ENCODE results near the gene DYNC2H1.

DYNC2H1 gene, protein sequence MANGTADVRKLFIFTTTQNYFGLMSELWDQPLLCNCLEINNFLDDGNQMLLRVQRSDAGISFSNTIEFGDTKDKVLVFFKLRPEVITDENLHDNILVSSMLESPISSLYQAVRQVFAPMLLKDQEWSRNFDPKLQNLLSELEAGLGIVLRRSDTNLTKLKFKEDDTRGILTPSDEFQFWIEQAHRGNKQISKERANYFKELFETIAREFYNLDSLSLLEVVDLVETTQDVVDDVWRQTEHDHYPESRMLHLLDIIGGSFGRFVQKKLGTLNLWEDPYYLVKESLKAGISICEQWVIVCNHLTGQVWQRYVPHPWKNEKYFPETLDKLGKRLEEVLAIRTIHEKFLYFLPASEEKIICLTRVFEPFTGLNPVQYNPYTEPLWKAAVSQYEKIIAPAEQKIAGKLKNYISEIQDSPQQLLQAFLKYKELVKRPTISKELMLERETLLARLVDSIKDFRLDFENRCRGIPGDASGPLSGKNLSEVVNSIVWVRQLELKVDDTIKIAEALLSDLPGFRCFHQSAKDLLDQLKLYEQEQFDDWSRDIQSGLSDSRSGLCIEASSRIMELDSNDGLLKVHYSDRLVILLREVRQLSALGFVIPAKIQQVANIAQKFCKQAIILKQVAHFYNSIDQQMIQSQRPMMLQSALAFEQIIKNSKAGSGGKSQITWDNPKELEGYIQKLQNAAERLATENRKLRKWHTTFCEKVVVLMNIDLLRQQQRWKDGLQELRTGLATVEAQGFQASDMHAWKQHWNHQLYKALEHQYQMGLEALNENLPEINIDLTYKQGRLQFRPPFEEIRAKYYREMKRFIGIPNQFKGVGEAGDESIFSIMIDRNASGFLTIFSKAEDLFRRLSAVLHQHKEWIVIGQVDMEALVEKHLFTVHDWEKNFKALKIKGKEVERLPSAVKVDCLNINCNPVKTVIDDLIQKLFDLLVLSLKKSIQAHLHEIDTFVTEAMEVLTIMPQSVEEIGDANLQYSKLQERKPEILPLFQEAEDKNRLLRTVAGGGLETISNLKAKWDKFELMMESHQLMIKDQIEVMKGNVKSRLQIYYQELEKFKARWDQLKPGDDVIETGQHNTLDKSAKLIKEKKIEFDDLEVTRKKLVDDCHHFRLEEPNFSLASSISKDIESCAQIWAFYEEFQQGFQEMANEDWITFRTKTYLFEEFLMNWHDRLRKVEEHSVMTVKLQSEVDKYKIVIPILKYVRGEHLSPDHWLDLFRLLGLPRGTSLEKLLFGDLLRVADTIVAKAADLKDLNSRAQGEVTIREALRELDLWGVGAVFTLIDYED (N-terminal part only)

DNA sequence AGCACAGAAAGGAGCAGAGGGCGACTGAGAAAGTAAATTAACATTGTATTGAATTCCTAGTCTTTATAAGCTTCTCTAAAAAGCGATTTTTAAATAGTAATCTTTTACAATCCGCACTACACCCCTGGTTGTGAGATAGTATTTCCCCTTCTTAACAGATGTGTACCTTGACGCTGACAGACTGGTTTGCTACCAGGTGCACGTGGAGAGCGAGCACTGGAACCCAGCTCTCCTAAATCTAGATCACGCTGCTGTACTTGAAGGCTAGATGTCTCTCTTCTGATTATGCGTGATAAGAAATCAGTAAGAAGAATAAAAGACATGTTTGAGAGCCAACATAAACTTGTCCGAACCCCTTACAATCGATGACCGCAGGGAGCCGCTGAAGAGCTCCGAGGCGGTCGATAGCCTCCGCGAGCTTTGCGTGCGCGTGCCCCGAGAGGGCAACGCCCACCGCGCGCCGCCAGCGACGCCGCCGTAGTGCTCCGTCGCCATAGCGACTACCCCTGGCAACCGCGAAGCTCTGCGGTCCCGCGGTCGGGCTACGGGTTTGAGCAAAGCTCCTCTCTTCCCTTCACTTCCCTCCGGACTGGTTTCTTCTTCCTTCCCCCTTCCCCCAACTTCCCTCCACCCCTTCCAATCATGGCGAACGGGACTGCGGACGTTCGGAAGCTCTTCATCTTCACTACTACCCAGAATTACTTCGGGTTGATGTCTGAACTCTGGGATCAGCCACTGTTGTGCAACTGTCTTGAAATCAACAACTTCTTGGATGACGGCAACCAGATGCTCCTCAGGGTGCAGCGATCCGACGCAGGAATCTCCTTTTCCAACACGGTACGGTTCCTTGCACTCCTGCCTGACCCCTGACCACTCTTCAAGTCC lies at the start of gene DYNC2H1:
Gene DYNC2H1 (plus strand): TSS at position 494 of the 885 bp plus-strand sequence. CDS start 149 bp downstream, at position 643.
- DNase-seq = peak; percentile 88 to 96 (median 95)

DNA sequence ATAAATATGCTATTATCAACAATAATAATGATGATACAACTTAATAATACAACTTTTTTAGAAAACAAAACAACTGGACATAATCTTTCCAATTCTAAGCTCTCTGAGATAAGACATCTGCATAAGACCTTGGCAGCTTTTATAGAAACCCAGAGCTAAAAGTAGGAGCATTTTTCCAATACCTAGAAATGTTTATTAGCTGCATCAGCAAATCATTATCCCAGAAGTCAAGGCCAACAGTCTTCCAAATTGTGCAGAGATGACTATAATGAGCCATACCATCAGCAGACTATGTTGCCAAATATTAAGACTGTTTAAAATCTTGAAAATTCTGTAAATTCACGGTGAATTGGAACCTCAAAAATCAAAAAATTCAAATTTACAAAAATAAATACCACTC lies 47.6 kb upstream of the DYNC2H1 start:
- no peak for DNase-seq

DNA sequence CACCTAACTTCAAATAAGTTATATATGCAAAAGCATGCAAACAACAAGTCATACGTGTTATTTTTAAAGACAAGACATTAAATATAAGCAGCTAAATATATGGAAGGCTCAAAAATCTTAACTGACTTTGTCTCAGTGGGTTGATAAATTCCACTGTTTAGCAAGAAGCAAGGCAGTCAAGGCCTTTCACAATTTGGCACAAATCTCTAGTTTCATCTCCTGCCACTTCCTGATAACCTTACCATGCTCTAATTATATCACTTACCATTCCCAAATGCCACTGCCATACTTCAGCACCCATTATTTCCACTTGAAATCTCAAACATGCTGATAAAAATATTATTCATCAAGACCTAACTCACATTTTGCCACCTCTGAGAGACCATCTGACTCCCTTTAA lies 42.1 kb upstream of the DYNC2H1 start:
- peak; percentile 10 to 35 (median 33) for DNase-seq

DNA sequence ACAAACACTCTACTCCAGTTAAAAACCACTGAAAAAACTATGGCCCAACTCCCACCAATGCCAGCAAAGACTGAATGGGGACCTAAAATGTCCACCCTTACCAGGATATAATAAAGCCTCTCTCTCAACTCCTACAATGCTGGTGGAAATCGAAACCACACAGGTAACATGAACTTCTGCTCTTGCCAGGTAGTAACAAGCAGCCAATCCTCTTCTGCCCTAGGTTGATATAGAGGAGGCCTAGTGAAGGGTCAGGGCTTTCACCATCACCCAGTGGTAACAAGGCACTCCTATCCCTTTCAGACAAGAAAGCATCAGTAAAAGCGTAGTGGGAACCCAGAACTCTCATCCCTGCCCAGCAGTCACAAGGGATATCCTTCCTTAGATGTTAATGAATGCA lies 39.9 kb upstream of the DYNC2H1 start:
- no peak for DNase-seq

DNA sequence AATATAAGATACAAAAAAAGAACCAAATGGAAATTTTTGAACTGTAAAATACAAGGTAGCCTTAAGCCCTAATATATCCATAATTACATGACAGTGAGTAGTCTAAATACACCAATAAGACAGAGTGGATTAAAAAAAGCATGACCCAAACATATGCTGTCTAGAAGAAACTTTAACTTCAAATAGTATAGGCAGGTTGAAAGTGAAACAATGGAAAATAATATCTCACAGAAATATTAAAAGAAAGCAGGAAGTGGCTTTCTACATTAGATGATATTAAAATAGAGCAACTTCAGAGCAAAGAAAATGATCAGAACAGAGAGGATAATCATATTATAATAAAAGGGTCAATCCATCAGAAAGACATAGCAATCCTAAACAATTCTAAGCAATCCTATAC lies 39.1 kb upstream of the DYNC2H1 start:
- no peak for DNase-seq

DNA sequence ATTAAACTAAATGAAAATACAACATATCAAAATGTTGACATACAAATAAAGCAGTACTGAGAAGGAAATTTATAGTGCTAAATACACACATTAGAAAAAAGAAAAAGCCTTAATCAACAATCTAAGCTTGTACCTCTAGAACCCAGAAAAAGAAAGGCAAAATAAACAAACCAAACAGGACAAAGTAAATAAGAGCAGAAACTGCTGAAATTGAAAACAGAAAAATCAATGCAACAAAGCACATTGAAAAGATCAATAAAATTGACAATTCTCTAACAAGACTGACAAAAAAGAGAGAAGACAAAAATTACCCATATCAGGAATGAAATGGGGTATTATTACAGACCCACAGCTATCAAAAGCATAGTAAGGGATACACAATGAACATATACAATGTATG lies 38.2 kb upstream of the DYNC2H1 start:
- DNase-seq = no peak

DNA sequence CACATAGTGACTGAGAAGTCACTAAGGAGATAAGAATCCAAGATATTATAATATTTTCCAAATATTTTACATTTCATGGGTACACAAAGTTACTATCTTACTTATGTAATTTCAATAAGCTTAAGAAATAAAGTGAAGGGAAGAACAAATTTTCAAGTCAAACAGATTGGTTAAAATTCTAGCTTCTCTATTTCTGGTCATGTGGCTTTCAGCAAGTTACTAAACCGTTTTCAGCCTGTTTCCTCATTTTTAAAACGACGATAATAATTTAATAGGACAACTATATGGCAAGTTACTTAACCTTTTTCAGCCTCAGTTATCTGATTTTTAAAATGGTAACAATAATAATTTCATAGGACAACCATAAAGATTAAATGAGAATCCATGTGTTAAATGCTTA lies 32.9 kb upstream of the DYNC2H1 start:
- DNase-seq = peak; percentile 5 to 42 (median 34)

DNA sequence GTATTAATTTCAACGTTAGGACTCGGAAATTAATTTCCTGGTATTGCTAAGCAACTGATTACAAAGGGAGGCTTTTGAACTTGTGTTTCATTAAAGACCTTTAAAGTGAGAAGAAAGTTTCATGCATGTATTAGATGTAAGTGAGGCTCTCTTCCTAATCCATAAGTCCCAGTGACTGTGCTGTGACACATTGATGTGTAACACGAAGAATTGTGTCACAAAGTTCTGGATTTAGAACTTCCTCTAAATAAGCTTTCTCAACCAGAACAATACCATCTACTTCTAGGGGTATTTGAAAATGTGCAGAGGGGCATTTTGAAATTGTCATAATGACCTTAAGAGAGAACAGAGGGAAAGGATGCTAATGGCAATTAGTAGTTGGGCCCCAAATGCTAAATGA lies 31.7 kb upstream of the DYNC2H1 start:
- DNase-seq = peak; percentile 46 to 78 (median 76)

DNA sequence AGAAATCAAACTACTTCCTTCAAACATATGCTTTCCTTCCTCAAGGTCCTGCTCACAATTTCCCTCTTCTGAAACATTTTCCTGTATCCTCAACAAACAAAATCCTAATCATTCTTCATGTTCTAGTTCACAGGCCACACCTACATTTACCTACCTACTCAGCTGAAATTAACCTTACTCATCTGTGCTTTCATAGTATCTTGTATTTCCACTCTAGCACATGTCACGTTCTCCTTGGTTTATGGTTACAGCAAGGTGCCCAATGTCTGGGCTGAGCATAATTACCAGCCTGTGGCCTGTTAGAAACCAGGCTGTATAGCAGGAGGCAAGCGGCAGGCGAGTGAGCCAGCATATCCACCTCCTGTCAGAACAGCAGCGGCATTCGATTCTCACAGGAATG lies 30.5 kb upstream of the DYNC2H1 start:
- DNase-seq = no peak

DNA sequence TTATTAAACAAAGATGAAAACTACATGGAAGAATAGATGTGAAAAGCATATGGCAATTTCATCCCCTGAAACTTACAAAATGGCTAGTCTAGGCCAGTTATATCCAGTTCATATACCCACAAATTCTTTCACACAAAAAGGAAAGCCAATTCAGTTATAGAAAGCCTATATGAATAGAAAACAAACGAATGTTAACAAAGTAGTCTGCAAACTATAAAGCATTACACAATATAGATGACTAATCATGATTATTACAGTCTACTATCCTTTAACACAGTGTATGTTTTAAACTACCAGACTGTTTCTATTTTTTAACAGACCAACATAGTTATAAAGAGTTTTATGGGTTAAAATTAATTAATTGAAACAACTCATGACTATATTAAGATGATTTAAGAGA lies 29.4 kb upstream of the DYNC2H1 start:
- peak in 1 of 3 donors; percentile 49 for DNase-seq

DNA sequence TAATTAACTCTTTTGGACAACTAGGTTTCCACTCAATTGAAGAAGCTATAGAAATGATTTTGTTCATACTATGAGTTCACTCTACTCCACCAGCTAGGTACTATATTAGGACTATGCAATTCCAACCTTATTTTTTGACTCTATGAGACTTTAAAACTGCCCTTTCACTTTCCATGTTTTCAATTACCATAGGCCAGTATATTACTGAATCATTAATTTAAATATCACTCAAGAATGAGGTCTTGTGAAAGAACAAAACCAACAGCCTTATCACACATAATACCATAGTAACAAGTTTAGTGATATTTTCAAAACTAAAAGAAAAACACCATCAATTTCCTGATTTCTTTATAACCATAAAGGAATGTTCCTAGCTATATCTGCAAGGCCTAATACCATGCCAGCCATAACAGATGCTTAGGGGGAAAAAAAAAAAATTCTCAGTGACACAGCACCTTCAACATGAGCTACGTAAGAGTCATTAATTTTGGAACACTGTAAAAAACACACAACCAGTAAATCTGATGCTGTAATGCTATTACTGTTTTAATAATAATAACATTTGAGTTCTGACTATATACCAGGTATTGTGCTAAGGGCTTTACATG lies 23.4 kb upstream of the DYNC2H1 start:
- DNase-seq = no peak

DNA sequence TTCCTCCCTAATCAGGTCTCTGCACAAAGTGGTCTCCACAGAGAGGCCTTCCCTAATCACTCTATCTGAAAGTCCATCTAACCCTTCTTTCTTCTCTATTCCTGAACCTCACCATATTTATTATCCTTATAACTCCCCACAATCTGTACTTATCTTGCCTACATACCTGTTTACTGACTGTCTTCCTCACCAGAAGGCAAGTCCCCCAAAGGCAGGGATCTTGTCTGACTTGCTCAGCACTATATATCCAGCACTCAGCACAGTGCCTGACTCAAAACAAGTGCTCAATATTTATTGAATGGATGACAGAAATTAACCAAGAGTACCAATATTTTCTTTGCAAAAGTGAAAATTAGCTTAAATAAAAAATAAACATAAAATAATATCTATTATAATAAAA lies 22.8 kb upstream of the DYNC2H1 start:
- DNase-seq = no peak

DNA sequence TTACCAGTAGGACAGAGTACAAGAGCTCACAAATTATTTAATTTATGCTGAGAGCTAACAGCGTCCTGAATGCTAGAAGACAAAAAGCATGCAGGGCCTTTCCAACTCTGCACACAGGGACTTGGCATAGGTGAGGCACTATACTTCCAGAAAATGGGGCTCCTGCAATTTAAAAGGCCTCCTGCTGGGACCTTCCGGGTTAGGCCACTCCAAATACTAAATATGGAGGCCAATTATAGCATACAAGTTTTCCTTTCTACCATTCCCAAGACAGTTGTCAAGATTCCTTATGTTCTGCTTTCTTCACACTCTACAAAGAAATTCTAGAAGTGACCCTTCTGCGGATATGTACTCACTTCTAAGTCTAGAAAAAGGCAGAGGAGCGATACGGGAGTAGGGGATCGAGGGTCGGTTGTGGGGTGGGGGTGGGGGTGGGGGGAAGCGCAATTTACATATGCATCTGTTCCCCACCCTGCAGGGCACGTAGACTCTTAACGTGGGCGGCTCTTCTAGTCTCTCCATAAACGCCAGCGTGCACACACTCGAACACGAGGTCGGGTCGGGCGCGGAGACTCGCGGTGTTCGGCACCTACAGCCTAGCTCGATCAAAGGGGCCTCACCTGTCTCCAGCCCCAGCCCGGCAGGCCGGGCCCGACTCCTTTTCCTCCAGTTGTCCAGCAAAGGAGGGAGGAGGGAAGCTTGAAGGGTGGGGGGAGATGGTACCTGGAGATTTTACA lies 18.0 kb upstream of the DYNC2H1 start:
- DNase-seq = peak; percentile 59 to 70 (median 64)

DNA sequence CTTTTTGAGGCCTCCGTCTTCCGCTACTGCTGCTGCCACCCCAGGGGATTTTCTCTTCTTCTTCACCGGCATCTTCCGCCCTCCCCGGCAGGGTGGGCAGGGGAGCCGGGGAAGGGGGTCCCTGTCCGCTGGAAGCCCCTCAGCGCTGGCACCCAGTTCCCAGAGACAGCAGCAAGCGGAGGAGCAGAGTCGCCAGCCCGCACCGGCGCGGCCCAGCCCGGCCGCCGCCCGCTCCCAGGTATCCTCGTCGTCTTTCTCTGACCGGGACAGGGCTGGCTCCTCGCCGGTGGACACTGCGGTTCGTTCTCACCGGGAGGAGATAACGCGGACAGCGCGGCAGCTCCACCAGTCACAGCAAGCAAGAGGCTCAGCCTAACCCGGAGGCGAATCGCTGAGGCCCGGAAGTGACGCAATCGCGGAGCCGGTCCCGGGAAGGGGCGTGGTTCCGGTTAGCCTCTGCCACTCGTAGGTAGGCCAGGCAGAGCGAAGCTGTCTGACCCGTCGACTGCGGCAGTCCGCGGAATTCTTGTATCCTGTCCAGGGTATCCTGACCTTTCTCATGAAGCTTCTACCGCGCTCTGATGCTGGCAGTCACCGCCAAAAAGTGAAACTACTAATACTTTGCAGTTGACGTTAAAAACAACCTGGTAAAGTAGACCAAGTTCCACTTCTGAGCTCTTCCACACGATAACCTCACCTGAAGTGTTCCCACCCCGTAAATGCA lies 17.3 kb upstream of the DYNC2H1 start, which contains the start of gene DCUN1D5:
Gene DCUN1D5 (minus strand): TSS at position 360 of the 724 bp plus-strand sequence. CDS start 288 bp downstream, at position 72.
- peak; percentile 96 to 98 (median 97) for DNase-seq

DNA sequence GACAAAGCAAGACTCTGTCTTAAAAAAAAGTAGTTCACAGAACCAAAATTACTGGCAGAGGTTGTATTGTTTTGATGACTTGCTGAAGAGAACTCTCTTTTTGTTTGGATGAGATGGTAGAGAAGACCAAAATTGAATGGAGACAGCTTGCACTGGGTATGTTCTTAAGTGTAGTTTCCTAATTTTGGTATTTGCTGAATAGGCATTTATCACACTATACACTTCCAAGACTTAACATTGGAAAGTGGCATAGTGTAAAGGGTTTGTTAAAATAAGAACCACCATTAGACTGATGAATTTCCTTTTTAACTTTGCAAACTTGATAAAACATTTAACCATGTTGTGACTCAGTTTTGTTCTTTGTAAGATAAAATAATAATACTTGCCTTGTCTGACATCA lies 11.9 kb upstream of the DYNC2H1 start:
- no peak for DNase-seq

DNA sequence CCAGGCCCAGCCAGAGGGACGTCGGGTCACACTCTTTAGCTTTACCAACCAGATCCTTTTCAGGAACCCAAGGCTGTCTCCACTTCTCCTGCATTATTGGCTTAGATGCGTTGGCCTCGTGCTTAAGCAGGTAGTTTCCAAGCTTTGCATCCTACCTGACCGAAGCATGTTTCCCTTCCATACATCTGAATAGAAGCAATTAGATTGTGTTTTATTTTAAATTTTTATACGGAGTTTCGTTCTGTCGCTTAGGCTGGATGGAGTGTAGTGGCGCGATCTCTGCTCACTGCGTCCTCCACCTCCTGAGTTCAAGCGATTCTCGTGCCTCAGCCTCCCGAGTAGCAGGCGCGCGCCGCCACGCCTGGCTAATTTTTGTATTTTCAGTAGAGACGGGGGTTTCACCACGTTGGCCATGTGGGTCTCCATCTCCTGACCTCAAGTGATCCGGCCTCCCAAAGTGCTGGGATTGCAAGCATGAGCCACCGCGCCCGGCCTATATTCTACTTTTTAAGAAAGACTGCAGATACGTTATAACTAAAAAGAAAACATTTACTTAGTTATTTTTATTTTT lies 677 bp downstream of the DYNC2H1 start:
- DNase-seq = peak in 1 of 3 donors; percentile 0

DNA sequence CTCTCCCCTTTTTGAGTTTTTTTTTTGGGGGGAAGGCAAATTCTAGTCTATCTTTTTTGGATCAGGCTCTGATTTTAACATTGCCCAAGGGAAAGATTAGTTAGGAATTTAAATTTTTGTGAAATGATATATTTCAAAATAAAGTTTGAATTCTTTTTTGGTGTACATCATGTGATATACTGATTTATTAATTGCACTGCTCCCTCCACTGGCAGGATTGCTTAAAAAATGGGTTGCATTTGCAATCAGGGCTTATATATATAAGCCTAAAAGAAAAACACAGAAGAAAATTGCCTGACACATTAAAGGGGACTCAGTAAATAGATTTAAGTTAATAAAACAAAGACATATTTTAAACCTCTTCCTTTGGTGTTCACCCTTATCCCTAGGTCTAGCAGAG lies 1.2 kb downstream of the DYNC2H1 start:
- DNase-seq = peak in 1 of 3 donors; percentile 5

DNA sequence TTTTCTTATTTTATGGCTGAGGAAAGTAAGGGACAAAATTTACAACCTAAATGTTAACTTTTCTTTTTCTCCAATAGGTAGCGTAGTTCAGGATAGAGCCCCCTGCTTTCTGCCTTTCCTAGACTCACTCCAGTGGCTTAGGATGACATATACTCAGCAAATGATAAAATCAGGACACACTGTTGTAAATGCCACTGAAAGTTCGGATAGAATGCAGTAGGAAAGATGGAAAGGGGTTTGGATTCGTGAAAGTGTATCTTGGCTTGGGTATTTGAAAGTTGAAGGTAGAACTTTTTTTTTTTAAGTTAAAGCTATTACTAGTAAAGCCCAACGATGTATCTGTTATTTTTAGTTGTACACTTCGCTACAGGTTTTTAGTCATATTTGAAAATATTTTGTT lies 2.2 kb downstream of the DYNC2H1 start:
- no peak for DNase-seq

DNA sequence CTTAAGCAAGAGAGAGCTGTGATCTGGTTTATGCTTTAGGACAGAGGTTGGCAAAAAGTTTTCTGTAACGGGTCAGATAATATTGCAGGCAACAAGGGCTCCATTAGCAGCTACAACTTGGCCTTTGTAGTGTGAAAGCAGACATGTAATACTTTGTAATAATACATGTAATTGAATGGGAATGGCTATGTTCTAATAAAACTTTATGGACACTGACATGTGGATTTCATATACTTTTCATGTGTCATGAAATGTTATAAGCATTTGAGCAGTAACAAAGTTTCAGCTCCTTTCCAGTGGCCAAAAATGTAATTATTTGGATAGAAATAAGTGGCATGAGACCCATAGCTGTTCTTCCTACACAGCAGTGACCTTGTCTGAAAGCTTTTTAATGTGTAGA lies 3.1 kb downstream of the DYNC2H1 start:
- DNase-seq = no peak
